ENCODE data around the gene SLC26A6.

The SLC26A6 gene

GRCh38 chr3:48661501-48662144 lies 26.4 kb upstream of the SLC26A6 start:
- peak; percentile 61 for DNase-seq (ENCODE audit: low read depth)

- no peak for DNase-seq (ENCODE audit: low read depth)
These were observed 25.6 kb upstream of the SLC26A6 start for GRCh38 chr3:48660800-48661400.

GRCh38 chr3:48656841-48657281 lies 21.6 kb upstream of the SLC26A6 start:
- DNase-seq (ENCODE audit: low read depth) = no peak

- peak; percentile 77 for DNase-seq (ENCODE audit: low read depth)
These were observed 21.0 kb upstream of the SLC26A6 start for GRCh38 chr3:48656061-48656840.

GRCh38 chr3:48655606-48656005 lies 20.3 kb upstream of the SLC26A6 start:
- DNase-seq (ENCODE audit: low read depth) = peak; percentile 36

GRCh38 chr3:48655063-48655462 lies 19.8 kb upstream of the SLC26A6 start:
- DNase-seq (ENCODE audit: low read depth) = no peak

- no peak for DNase-seq (ENCODE audit: low read depth)
These were observed 17.9 kb upstream of the SLC26A6 start for GRCh38 chr3:48652923-48653715.

- no peak for DNase-seq (ENCODE audit: low read depth)
These were observed 16.5 kb upstream of the SLC26A6 start for GRCh38 chr3:48651771-48652170.

GRCh38 chr3:48650723-48651122 lies 15.5 kb upstream of the SLC26A6 start:
- DNase-seq (ENCODE audit: low read depth) = no peak

GRCh38 chr3:48648188-48648850 lies 13.1 kb upstream of the SLC26A6 start:
- no peak for DNase-seq (ENCODE audit: low read depth)

GRCh38 chr3:48647714-48648113 lies 12.5 kb upstream of the SLC26A6 start:
- DNase-seq (ENCODE audit: low read depth) = no peak

- DNase-seq (ENCODE audit: low read depth) = no peak
These were observed 9.9 kb upstream of the SLC26A6 start for GRCh38 chr3:48644898-48645760.

GRCh38 chr3:48642605-48643004 lies 7.3 kb upstream of the SLC26A6 start:
- DNase-seq (ENCODE audit: low read depth) = no peak

GRCh38 chr3:48641396-48641795 lies 6.1 kb upstream of the SLC26A6 start:
- DNase-seq (ENCODE audit: low read depth) = no peak

- no peak for DNase-seq (ENCODE audit: low read depth)
These were observed 4.8 kb upstream of the SLC26A6 start for GRCh38 chr3:48639944-48640606.

- DNase-seq (ENCODE audit: low read depth) = no peak
These were observed 2.0 kb upstream of the SLC26A6 start for GRCh38 chr3:48637305-48637704.

- no peak for DNase-seq (ENCODE audit: low read depth)
These were observed 941 bp upstream of the SLC26A6 start for GRCh38 chr3:48636149-48636655.

- peak; percentile 26 for DNase-seq (ENCODE audit: low read depth)
These were observed 520 bp downstream of the SLC26A6 start for GRCh38 chr3:48634661-48635221.

- DNase-seq (ENCODE audit: low read depth) = no peak
These were observed 1.5 kb downstream of the SLC26A6 start for GRCh38 chr3:48633743-48634142.

- DNase-seq (ENCODE audit: low read depth) = no peak
These were observed 2.0 kb downstream of the SLC26A6 start for GRCh38 chr3:48633256-48633655.
